ENCODE results near the gene ABI1.

DNA sequence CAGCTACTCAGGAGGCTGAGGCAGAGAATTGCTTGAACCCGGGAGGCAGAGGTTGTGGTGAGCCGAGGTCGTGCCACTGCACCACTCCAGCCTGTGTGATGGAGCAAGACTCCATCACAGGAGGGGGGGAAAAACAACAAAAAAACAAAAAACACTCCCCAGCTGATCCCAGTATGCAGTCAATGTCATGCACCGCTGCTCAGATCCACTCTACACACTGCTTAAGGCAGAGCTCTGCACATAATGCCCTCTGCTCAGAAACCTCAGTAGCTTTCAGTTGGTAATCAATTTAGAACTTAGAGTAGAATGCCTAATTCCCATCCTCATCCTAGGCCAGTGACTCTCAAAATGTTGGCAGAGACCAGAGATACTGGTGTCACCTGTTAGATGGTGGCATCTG lies 119.4 kb downstream of the ABI1 start:
- TF ChIP-seq, protein P1, sequence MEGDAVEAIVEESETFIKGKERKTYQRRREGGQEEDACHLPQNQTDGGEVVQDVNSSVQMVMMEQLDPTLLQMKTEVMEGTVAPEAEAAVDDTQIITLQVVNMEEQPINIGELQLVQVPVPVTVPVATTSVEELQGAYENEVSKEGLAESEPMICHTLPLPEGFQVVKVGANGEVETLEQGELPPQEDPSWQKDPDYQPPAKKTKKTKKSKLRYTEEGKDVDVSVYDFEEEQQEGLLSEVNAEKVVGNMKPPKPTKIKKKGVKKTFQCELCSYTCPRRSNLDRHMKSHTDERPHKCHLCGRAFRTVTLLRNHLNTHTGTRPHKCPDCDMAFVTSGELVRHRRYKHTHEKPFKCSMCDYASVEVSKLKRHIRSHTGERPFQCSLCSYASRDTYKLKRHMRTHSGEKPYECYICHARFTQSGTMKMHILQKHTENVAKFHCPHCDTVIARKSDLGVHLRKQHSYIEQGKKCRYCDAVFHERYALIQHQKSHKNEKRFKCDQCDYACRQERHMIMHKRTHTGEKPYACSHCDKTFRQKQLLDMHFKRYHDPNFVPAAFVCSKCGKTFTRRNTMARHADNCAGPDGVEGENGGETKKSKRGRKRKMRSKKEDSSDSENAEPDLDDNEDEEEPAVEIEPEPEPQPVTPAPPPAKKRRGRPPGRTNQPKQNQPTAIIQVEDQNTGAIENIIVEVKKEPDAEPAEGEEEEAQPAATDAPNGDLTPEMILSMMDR (conservative IDR thresholded peaks at IDR 0.05) = no peak
- no peak for TF ChIP-seq EZH2 (IDR thresholded peaks at IDR 0.05; ENCODE audit: low read depth)

Measured in PC-9 (cell line).